ENCODE measurements around the gene SIAH2.
A peak's percentile ranks its signal among the peaks of the same experiment; 100 is the strongest.

The SIAH2 gene

DNA sequence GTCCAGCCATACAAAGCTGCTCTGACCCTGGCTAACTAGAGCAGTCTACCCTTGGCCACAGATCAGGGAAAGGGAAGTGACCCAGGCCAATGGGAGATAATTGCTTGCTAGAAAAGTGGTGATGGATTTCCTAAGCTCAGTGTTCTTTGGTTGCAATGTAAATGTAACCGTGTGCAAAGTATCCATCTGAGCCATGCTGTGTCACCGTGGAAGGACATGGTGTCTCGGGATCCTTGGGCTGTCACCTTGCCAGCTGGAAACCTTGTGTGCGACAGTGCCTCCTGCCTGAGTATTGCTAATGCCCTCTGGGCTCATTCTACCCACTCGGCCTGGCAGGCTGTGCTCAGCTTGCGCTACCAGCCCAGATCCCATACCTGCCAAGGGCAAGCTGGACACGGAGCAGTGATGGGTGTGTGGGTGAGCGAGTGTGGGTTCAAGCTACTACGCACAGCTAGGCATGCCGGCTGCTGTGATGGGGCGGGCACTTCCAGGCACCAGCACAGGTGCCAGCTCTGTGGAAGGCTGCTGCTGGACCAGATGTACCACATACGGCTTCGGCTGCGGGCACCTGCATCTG, 10.7 kb upstream of the SIAH2 start:
- TF ChIP-seq, protein P1, sequence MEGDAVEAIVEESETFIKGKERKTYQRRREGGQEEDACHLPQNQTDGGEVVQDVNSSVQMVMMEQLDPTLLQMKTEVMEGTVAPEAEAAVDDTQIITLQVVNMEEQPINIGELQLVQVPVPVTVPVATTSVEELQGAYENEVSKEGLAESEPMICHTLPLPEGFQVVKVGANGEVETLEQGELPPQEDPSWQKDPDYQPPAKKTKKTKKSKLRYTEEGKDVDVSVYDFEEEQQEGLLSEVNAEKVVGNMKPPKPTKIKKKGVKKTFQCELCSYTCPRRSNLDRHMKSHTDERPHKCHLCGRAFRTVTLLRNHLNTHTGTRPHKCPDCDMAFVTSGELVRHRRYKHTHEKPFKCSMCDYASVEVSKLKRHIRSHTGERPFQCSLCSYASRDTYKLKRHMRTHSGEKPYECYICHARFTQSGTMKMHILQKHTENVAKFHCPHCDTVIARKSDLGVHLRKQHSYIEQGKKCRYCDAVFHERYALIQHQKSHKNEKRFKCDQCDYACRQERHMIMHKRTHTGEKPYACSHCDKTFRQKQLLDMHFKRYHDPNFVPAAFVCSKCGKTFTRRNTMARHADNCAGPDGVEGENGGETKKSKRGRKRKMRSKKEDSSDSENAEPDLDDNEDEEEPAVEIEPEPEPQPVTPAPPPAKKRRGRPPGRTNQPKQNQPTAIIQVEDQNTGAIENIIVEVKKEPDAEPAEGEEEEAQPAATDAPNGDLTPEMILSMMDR (IDR thresholded peaks at IDR 0.05) = 0 out of 2 replicates have a peak, but pooled peaks have one; percentile 6
- no peak for TF ChIP-seq ZFX (IDR thresholded peaks at IDR 0.05; ENCODE audit: borderline replicate concordance)
- H3K27ac ChIP-seq = no peak overlapping the region

DNA sequence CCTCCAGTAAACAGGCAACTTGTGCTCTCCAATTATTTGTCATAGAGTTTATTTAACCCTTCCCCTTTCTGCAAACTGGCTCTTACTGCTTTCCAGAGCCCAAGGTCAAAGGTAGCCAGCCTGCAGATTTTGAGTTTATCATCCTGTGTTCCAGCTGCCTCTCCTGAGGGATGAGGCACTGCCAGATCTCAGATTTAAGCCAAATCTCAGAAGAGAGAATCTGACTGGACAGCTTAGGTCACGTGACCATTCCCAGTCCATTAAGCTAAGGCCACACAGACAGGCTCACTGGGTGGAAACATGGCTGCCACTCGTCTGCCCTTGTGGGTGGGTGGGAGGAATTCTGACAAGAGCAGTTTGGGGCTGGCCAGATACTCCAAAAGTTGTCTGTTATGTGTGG, 8.6 kb upstream of the SIAH2 start:
- no peak overlapping the region for H3K27ac ChIP-seq
- TF ChIP-seq, protein P1 (IDR thresholded peaks at IDR 0.05) = no peak
- TF ChIP-seq ZFX (IDR thresholded peaks at IDR 0.05; ENCODE audit: borderline replicate concordance) = no peak

DNA sequence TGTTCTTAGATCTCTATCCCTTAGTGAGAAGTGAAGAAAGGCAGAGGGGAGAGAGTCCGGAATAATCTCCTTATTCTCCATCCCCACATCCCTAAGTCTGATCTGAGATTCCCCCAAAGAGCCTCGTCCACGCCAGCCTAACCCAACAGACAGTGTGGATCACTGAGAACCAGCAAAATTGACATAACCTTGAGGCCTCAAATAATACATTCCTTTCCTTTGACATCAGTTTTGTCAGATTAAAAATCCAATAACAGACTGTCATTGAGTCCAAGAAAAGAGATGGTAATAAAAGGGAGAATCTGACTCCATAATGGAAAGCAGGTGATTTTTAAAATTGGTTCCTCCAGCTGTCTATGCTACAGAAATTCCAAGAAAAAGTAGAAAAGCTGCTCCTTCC, 7.7 kb upstream of the SIAH2 start:
- no peak for TF ChIP-seq ZFX (IDR thresholded peaks at IDR 0.05; ENCODE audit: borderline replicate concordance)
- TF ChIP-seq, protein P1 (IDR thresholded peaks at IDR 0.05) = no peak
- H3K27ac ChIP-seq = no peak overlapping the region

DNA sequence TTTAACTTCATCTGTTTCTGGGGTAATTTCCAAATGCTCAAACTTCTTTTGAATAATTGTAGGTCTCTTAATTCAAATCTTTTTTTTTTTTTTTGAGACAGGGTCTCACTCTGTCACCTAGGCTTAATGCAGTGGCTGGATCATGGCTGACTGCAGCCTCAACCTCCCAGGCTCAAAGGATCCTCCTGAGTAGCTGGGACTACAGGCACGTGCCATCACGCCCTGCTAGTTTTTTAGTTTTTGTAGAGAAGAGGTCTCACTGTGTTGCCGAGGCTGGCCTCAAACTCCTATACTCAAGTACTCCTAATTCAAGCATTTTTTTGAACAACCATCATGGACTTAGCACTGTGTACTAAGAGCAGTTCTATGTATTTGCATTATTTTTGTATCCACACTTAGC, 3.8 kb upstream of the SIAH2 start:
- TF ChIP-seq ZFX (IDR thresholded peaks at IDR 0.05; ENCODE audit: borderline replicate concordance) = no peak
- TF ChIP-seq, protein P1 (IDR thresholded peaks at IDR 0.05) = no peak
- no peak overlapping the region for H3K27ac ChIP-seq

DNA sequence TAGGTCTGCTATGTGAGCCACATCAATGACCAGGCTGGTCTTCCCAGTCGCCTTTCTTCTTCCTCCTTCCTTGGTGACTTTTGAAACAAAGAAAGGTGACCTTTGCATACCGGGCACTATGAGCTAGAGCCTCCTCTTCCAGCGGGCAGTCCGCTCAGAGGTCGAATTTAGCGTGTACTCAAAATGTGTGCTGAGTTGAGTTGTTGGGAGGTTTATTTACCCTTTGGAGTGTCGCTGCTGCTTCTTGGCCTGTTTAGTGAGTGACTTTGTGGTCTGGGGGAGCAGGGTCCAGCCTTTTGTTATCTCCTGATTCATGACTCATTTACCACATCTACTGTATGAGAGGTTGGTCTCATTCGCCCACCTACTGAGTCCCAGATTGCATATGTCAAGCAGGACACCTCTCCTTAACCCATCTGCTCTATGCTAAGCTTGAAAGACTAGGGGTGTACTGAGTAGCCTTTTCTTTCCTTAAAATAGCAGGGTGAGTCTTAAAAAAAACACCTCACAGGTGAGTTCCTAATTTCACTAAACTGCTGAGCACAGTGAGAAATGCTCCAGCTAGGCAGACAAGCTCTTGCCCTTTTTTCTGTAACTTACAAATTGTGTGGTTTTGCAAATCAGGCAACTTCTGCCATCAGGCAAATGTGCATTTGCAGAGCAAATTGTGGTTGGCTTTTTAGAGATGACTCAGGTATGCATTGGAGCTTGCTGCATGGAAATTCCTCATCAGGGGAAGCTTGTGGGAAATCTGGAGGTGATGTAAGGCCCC, 3.2 kb upstream of the SIAH2 start:
- H3K27ac ChIP-seq = no peak overlapping the region
- no peak for TF ChIP-seq ZFX (IDR thresholded peaks at IDR 0.05; ENCODE audit: borderline replicate concordance)
- TF ChIP-seq, protein P1 (IDR thresholded peaks at IDR 0.05) = no peak

DNA sequence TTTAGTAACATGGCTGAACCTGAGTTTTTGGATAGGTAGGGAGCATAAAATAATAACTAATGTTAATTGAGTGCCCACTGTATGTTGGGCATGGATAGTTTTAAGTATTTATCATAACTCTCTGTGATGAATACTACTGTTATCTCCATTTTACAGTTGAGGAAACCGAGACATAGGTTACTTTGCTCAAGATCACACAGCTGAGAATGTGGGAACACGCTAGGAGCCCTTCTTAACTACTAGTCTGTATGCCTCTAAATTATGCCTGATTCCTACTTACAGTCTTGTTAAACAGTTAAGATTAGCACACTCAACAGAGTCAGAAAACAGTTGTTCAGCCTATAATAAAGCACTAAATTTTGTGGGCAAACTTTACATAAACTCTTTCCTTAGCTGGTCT, 2.0 kb upstream of the SIAH2 start:
- H3K27ac ChIP-seq = no peak overlapping the region
- no peak for TF ChIP-seq ZFX (IDR thresholded peaks at IDR 0.05; ENCODE audit: borderline replicate concordance)
- TF ChIP-seq, protein P1 (IDR thresholded peaks at IDR 0.05) = no peak

DNA sequence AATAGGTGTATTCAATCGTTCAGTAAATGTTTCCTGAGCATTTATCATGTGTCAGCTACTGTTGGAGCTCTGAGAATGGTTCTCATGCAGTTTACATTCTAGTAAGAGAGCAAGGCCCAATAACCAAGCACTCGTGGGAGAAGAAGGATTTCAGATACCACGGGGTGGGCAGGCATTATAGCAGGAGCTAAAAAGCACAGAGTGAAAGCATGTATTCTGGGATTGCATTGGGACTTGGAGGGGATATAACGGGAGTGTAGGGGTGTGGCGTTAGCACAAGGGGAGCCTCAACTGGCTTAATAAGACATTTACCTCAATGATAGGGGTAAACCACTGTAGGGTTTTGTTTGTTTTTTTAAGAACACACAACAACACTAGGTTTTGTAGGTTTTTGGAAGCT, 1.6 kb upstream of the SIAH2 start:
- no peak for TF ChIP-seq ZFX (IDR thresholded peaks at IDR 0.05; ENCODE audit: borderline replicate concordance)
- TF ChIP-seq, protein P1 (IDR thresholded peaks at IDR 0.05) = no peak
- H3K27ac ChIP-seq = no peak overlapping the region; the same call in 1 of the 2 replicates
